Tibial nerve (tissue), 3 donors: ENCODE measurements around the gene PHF19.
A peak's percentile ranks its signal among the peaks of the same experiment; 100 is the strongest.

Source experiments
- CTCF ChIP-seq, 5 experiments: fragments of 200-600 bp in 3 of 5; fragments of 450-650 bp in 2 of 5; sonication (generic) in 3 of 5; IDR thresholded peaks; one replicate each; pipeline ENCODE4 v1.5.1; 2016 to 2019; ENCODE audit warnings: antibody characterized with exemption in 5 of 5, mild to moderate bottlenecking in 3 of 5, moderate library complexity in 2 of 5
- POLR2A ChIP-seq, 2 donors: fragments of 450-650 bp; IDR thresholded peaks; one replicate each; pipeline ENCODE4 v1.6.1; 2017; ENCODE audit warnings: antibody characterized with exemption in 2 of 2, mild to moderate bottlenecking in 2 of 2, moderate library complexity in 2 of 2

GRCh38 chr9:120868339-120868675, 8.7 kb downstream of the PHF19 start:
- TF ChIP-seq CTCF (IDR thresholded peaks at IDR 0.05) (peak in 2 of 5 experiments; percentile 34 to 40), POLR2A (IDR thresholded peaks at IDR 0.05) (peak in 1 of 2 donors; percentile 40)
